ENCODE results near the gene SH3BP4.

DNA sequence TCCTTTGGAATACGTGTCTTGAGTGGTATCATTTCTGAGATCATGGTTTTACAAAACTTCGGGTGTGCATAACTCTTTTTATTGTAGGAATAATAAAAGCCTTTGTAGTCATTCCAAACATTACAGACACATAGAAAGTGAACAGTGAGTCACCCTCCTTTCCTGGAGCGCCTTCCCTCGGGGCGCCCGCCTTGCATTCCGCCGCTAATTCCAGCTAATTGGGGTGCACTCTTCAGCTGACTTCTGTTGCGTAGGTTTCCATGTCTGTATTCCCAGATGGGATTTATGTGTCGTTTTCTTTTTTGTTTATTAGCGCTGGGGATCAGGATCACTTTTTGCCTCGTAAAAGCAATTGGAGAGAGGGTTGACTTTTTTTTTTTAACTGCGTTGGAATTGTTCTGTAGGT is 18.7 kb downstream of the SH3BP4 start:
- TF ChIP-seq, protein P1, sequence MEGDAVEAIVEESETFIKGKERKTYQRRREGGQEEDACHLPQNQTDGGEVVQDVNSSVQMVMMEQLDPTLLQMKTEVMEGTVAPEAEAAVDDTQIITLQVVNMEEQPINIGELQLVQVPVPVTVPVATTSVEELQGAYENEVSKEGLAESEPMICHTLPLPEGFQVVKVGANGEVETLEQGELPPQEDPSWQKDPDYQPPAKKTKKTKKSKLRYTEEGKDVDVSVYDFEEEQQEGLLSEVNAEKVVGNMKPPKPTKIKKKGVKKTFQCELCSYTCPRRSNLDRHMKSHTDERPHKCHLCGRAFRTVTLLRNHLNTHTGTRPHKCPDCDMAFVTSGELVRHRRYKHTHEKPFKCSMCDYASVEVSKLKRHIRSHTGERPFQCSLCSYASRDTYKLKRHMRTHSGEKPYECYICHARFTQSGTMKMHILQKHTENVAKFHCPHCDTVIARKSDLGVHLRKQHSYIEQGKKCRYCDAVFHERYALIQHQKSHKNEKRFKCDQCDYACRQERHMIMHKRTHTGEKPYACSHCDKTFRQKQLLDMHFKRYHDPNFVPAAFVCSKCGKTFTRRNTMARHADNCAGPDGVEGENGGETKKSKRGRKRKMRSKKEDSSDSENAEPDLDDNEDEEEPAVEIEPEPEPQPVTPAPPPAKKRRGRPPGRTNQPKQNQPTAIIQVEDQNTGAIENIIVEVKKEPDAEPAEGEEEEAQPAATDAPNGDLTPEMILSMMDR (IDR thresholded peaks at IDR 0.05) = no peak
- no peak for TF ChIP-seq EZH2 (IDR thresholded peaks at IDR 0.05; ENCODE audit: borderline replicate concordance, insufficient read depth, low read depth, low read length, poor library complexity, severe bottlenecking)
